GM12892 (cell line): ENCODE measurements around the gene SEC24C.

Experiments
- POLR2A ChIP-seq: IDR thresholded peaks from 2 replicates; pipeline ENCODE4 v1.6.1; 2011; ENCODE audit warnings: low read depth, low read length, control low read depth
- POLR2AphosphoS5 ChIP-seq: IDR thresholded peaks from 2 replicates; pipeline ENCODE4 v1.6.1; 2011; ENCODE audit warnings: low read depth, low read length, control low read depth

DNA sequence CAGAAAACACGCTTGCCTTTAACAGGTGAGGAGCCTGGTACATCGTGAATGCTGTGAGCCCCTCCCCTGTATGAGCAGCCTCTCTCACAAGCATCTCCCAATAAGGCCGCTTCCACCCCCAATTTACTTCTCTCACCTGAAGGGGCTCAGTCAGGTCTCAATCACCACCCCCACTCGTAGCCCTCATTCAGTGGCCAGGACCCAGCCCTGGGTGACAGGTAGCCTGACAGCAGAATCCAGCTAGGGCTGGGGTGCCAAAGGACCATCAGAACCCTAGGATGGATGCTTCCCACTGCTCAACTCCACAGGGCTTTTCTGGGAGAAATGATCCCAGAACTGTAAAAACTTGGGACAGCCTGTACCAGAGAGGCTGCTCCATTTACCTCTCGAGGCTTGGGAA, 73.7 kb downstream of the SEC24C start:
- no peak for TF ChIP-seq POLR2AphosphoS5
- TF ChIP-seq POLR2A: no peak
